IPS DF 4.7 (cell line): Measurements from ENCODE around the gene EPHB1.
"Not testable (repeated sequence)": the region's sequence is repeated elsewhere in the genome, so short reads cannot be mapped to it uniquely, and the experiment has no call there.

Experiments
- DNase-seq: peaks from one replicate; pipeline ENCODE4 v3.0.0-alpha.2; 2013; ENCODE audit warnings: low spot score; ENCODE audit errors: extremely low read depth

Gene EPHB1

DNA sequence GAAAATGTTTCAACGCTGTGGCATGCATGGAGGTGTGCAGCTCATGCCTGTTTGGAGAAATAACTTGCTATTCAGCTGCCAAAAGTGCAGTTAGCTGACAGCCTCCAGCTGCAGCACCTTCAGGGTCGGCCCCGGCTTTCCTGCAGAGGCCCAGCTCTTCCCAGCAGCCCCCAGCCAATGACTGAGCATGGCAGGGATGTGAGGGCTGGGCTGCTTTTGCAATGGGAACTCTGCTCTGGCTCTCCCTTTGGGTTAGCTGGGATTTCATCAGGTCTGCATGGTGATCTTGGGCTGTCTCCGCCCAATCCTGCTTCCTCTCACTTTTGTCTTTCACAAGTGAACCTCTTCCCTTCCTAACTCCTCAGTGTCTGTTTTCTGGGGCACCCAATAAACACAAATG lies 396.6 kb downstream of the EPHB1 start:
- no peak for DNase-seq

DNA sequence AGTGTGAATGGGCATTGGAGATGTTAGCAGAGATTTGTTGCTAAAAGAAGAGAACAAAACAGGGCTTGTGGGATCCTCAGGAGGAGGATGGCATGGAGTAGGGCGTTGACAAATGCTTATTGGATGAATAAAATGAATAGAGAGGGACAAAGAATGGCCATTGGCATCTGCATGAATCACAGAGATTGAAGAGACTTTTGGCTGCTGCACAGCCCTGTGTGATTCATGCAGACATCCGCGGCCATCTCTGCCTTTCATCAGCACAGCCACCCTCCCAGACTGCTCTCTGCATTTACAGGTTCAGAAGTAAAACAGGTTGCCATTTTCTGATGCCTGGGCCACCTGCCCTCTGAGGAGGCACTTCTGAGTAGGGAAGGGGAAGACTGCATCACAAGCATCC lies 397.9 kb downstream of the EPHB1 start:
- DNase-seq, result no peak

DNA sequence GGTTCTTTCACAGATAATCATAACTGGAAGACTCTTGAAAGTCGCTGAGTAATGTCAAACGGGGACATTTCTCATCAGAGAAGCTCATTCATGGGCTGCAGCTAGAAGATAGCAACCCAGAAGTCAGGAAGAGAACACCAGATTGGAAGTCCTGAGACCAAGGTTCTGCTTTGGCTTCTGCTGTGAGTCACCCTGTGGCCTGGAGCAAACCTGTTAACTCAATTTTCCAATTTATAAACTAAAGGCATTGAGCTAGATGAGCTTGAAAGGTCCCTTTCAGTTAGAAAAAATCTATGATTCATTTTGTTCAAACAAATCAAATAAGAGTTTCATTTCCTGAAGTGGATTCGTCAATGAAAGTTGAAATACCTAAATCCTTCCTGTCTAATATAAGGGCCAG lies 402.2 kb downstream of the EPHB1 start:
- DNase-seq, result no peak

- no peak for DNase-seq
Measured at GRCh38 chr3:135197856-135198255, 402.8 kb downstream of the EPHB1 start.

DNA sequence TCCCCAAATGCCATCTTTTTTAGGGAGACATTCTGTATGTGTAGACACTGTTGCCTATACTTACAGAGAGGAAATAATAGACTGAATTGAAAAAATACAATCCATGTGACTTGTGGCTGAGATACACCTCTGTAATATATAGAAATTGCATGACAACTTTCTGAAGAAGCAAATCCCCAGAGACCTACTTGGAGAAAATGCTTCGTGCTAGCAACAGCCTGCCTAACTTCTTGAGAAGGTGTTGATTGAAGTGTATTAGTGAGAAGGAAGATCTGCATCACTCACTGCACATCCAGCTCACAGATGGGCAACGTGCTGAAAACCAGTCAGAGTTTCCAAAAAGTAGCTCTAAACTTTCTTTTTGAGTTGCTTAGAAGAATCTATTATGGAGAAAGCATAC lies 404.1 kb downstream of the EPHB1 start:
- no peak for DNase-seq

GRCh38 chr3:135203026-135203425 lies 408.0 kb downstream of the EPHB1 start:
- no peak for DNase-seq

GRCh38 chr3:135213213-135213612 lies 418.2 kb downstream of the EPHB1 start:
- DNase-seq, result no peak

DNA sequence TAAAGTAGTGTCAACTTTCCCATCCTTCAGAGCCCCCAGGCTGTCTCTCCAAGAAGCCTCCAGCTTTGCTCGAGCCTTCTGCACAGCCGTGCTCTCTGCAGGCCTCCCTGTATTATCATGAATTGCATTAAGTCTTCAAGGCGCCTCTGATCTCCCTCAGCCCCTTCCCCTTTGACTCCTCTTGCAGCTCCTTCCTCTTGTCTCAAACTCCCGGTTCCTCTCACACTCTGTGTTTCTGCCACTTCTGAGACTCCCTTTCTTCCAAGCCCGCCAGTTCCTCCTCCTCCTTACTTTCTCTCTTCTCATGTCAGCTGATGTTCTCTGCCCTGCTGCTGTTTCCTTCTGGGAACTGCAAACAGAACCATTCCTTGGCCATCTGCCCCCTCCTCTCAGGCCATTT lies 418.8 kb downstream of the EPHB1 start:
- no peak for DNase-seq

DNA sequence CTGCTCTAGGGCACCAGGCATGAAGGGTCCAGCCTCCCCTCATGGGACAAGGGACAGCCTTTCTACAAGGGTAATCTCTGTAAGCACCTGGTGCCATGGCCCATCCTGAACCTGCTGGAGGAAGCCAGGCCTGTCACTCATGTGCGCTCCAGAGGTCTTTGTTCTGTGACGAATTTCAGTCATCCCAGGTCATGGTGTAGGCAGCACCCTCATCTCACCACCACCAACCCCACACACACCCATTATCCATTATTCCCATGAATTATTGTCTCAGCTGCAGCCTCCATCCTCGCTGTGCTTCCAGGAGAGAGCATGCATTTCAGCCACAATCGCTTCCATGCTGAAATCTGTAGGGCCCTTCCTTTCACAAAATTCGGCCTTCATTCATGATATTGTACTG lies 419.3 kb downstream of the EPHB1 start:
- no peak for DNase-seq

DNA sequence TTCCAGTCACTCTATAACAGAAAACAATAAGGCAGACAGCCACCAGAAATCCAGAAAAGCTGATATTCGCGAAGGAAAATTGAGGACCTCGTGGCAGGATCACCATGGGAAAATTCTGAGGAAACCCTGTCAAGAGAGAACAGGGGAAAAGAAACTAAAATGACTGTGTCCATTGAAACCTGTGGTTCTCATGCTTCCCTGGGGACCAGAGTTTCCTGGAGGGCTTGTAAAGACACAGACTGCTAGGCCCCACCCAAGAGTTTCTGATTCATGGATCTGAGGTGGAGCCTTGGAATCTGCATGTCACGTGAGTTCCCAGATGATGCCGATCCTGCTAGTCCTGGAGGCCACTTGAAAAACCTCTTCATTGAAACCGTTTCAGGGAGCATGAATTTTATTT lies 420.5 kb downstream of the EPHB1 start:
- no peak for DNase-seq

GRCh38 chr3:135216659-135217058 lies 421.6 kb downstream of the EPHB1 start:
- no peak for DNase-seq

DNA sequence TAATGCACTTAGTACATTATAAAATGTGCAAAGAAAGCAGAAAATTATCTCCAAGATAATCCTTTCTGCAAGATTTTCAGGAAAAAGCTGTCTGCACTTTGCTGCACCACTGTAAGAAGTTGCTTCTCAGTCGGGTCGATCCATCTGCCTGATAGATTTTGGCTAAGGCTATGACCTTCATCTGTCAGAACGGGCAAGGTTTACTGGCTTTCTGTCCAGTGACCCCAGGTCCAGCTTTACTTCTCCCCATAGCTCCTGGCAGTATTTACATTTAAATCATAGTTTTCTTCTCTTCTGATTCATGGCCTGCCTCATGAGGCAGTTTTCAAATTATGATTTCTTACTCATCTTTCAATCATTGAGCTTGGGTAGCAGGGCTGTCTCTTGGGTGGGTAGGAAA lies 422.7 kb downstream of the EPHB1 start:
- DNase-seq, result no peak

- no peak for DNase-seq
Measured at GRCh38 chr3:135218304-135218703, 423.2 kb downstream of the EPHB1 start.

- DNase-seq, result no peak
Measured at GRCh38 chr3:135218782-135219181, 423.7 kb downstream of the EPHB1 start.

- no peak for DNase-seq
Measured at GRCh38 chr3:135224815-135225362, 429.8 kb downstream of the EPHB1 start.

DNA sequence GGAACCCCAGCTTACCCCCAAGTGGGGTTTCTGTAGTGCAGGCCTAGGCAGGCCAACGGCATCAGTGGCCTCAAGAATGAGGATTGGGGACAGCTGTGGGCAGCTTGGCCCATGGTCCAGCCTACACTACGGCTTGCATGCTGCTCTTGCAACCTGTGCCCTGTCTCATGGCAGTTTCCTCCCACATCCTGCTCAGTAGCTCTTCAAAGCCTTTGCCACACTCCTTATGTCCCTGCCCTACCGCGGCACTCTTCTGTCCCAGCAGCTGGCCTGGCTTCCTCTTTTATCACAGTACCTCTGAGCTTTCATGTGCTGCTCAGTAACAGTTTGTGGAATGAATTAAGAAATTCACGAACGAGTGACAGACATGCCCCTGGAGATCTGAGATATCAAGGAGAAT lies 431.0 kb downstream of the EPHB1 start:
- no peak for DNase-seq

DNA sequence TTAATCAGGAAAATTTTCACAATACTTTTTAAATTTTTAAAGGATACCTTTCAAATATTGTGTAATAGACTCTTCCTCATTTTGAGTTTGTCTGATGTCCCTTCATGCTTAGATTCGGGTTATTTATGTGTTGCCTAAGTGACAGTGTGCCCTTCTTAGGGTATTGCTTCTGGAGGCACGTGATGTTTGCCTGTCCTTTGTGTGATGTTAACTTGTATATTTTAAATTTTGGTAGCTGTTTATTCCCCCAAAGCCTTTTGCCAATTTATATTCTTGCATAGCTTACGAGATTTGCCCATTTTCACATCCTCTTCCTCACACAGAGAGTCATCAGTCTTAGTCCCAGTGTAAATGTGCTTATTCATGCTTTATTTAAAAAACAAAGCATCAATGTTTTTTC lies 433.1 kb downstream of the EPHB1 start:
- no peak for DNase-seq

GRCh38 chr3:135229018-135229495 lies 434.0 kb downstream of the EPHB1 start:
- DNase-seq, result no peak

DNA sequence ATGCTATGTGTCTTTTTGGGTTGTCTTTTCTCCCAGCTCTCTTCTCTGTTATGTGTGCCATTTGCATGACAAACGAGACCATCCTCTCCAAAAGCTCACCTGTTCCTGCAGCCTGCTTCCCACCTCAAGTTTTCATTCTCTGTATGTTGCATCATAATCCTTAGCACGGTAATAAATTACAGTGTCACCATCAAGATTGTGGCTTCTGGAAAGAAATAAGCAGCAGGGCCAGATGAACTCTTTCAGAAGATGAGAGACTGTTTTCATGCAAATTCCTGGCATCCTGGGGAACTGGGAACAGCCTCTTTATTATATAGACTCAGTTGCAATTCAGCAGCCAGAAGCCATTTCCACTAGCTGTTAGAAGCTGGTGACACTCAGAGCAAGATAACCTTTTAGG lies 436.7 kb downstream of the EPHB1 start:
- no peak for DNase-seq

DNA sequence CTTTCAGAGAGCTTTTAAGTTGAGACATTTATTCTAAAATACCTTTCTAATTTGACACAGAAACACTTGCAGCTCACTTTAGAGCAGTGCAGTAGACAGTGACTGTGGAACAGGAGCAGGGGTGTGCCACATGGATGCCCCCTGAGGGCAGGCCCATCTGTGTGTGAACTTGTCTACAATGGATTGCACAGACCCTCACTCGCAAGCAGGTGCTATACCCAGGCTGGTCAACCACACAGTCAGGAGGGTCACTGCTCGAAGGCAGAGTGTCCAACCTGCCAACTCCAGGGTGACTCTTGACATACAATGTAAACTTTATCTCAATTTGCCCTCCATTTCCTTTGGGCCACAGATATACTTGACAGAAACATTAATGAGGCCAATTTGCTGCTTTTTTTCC lies 437.2 kb downstream of the EPHB1 start:
- DNase-seq, result no peak

- DNase-seq, result not testable (repeated sequence)
Measured at GRCh38 chr3:135233476-135233875, 438.4 kb downstream of the EPHB1 start.

DNA sequence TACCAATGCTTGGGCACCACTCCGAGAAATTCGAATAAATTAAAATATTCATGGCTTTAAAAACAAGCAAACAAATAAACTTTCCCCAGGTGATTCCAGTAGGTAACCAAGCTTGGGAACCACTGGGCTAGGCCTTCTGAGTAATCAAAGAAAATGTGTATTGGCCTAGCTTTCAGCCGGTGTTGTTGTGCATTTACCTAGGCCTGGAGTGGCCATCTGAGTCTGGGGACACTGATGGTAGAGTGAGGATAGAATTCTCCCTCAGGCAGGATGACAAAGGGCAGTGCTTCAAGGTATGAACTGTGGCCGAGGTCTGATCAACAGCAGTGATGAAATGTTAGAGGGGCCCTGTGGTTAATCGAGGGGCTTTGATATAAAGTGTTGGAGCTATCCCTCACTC lies 440.5 kb downstream of the EPHB1 start:
- DNase-seq, result no peak

DNA sequence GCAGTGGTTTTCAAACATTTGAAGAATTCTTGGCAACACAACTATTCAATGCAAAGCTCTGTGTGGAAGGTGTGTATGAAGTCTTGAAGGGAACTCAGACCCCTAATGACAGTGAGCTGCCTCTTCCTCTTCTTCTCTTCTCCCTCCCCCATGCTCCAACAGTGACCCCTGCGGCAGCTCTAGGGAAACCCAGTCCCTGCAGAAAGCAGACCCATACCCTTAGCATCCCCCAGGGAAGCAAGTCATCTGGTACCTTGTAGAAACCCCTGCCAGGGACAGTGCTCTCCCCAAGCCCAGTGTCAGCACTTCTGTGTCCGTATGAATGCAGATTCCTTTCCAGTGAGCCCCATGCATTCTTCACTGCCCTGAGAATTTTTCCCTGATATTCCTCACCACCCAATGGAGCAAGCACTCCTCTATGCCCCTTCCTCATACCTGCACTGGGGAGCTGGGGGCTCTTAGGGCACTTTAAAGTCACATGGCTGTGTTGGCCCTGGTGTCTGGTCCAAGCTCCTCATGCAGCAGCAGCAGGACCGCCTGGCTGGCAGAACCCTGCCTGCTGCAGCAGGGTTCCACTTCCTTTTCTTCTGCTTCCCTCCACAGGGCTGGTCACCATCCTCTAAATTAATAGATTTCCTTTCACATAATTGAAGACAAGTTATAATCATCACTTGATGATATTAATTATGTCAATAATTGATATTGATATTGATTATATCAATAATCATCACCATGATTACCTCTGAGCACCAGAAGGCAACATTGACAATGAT lies 442.5 kb downstream of the EPHB1 start:
- no peak for DNase-seq
